Measurements from ENCODE around the gene KIF4A.
"Not testable (repeated sequence)": the region's sequence is repeated elsewhere in the genome, so short reads cannot be mapped to it uniquely, and the experiment has no call there.

KIF4A gene

DNA sequence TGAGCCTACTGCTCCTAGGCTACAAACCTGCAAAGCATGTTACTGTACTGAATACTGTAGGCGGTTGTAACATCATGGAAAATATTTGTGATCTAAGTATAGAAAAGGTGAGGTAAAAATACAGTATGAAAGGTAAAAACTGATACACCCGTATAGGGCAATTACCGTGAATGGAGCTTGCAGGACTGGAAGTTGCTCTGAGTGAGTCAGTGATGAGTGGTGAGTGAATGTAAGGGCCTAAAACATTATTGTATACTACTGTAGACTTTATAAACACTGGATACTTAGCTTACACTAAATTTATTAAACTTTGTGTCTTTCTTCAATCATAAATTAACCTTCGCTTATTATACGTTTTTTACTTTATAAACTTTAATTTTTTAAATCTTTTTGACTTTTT, 3.7 kb downstream of the KIF4A start:
- no peak for DNase-seq

DNA sequence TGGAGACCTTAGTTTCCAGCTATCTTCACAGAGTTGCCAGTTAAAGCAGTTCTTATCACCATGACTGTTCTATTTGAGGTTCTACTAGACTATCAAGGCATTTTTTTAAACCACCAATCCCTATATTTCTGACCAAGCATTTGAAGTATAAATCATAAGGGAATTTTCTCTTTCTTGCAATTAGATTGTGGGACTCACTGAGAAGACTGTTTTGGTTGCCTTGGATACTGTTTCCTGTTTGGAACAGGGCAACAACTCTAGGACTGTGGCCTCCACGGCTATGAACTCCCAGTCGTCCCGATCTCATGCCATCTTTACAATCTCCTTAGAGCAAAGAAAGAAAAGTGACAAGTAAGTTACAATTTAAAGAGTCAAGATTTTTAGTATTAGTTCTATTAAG, 11.8 kb downstream of the KIF4A start:
- DNase-seq, result no peak

DNA sequence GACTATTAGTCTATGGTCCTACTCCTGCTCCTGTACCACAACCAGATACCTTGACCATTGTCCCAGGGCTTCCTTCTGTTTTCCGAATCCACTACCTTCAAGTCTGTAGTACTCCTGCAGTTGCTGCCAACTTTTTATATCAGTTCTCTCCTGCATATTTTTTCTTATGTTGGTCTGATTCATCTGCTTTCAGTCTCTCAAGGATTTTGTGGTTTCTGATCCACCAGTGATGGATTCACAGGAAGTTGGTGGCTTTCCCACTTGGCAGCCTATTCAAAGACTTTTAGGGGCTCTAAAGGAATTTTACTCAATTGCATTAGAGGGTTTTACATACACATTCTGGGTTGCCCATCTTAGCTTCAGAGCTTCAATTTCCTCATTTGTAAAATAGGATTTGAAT, 23.6 kb downstream of the KIF4A start:
- no peak for DNase-seq

DNA sequence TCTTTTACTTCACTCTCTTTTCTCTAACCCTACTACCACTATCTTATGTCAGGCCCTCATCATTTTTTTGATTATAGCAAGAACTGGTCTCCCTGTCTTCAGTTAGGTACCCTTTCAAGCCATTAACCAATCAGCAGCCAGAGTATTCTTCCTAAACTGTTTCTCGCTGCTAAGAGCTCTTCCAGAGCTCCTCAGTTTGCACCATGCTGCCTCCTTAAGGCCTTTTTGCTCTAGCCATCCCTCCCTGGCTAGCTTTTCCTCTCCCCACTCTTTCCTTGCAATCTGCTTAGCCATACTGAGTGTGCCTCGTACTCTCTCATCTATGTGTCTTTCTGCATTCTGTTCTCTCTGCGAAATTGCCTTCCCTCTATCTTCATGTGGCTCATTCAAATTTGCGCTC, 32.9 kb downstream of the KIF4A start:
- DNase-seq, result no peak

DNA sequence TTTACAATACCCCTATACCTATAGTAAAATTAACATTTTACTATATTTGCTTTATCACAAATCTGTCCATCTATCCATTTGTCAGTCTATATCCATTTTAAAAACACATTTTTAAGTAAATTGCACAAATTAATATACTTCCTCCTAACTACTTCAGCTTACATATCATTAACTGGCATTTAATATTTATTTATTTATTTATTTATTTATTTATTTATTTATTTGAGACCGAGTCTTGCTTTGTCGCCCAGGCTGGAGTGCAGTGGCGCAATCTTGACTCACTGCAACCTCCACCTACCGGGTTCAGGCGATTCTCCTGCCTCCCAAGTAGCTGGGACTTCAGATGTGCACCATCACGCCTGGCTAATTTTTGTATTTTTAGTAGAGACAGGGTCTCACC, 33.7 kb downstream of the KIF4A start:
- not testable (repeated sequence) for DNase-seq

DNA sequence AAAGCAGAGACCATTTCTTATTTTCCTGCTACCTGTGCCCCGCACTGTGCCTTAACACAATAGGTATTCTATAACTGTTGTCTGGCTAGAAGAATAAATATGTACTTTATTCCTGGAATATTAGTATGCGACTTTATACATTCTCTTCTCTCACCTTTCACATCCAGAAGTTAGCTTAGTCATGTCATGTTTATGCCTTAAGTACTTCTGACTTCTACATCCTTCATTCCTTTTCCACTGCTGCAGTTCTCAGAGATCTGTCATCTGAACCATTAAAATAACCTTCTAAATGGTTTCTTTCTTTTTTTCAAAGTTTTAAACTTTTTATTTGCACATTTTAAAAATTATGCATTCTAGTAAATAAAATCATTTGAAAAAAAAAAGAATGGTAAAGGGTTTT, 34.4 kb downstream of the KIF4A start:
- DNase-seq, result no peak

DNA sequence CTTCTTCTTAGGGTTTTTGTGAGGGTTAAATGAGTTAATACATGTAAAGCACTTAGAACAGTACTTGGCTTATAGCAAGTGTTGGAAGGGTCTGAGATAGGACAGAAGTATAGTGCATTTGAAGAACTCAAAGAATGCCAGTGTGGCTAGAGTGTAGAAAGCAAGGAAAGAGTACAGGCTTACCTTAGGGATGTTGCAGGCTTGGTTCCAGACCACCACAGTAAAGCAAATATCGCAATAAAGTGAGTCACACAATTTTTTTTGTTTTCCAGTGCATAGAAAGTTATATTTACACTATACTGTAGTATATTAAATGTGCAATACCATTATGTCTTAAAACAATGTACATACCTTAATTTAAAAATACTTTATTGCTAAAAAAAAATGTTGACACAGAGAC, 41.3 kb downstream of the KIF4A start:
- no peak for DNase-seq

DNA sequence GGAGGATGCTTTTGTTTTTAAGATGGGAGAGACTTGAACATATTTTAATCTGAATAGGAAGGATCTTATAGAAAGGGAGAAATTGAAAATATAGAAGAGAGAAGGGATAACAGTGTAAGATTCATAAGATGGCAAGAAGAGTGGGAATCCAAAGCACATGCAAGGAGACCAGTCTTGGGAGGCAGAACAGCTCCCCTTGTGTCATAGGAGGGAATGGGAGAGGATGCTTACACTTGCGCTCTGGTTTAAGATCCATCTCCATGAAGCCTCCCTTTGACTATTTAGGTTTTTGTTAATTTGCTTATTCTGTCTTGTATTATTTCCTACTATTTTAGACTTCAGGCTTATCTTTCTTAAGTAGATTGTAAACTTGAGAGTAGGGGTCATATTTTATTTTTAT, 42.7 kb downstream of the KIF4A start:
- DNase-seq, result no peak

DNA sequence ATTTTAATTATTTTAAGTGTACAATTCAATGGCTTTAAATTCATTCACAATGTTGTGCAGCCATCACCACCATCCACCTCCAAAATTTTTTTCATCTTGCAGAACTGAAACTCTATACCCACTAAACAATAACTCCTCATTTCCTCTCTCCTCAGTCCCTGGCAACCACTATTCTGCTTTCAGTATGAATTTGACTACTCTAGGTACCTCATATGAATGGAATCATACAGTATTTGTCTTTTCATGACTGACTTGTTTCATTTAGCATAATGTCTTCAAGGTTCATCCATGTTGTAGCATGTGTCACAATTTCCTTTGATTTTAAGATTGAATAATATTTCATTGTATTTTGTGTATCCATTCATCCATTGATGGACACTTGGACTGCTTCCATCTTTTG, 46.9 kb downstream of the KIF4A start:
- no peak for DNase-seq

DNA sequence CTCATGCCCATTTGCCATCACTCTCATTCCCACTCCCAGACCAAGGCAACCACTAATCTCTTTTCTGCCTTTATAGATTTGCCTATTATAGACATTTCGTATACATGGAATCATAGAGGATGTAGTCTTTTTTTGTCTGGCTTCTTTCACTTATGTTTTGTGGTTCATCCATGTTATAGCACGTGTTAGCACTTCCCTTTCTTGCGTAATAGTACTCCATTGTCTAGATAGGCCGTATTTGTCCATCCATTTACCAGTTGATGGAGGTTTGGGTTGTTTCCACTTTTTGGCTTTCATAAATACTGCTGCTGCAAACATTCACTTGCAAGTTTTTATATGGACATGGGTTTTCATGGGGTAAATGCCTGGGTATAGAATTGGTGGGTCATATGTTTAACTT, 48.4 kb downstream of the KIF4A start:
- no peak for DNase-seq

DNA sequence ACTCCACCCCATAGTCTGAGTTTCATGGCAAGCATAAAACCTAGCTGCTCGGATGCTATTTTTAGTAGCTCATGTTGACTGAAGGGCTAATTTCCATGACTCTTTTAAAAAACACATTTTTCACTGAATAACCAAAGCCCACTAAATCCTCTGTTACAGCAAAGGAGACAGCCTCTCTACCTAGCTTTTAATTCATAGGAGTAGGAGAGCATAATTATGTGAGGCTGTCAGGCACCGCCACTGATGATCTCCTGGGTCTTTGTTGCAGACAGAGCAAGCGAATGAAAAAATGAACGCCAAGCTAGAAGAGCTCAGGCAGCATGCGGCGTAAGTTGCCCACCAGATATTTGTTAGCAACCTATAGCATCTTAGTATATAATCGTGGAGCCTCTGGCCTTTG, 53.5 kb downstream of the KIF4A start:
- DNase-seq, result no peak

DNA sequence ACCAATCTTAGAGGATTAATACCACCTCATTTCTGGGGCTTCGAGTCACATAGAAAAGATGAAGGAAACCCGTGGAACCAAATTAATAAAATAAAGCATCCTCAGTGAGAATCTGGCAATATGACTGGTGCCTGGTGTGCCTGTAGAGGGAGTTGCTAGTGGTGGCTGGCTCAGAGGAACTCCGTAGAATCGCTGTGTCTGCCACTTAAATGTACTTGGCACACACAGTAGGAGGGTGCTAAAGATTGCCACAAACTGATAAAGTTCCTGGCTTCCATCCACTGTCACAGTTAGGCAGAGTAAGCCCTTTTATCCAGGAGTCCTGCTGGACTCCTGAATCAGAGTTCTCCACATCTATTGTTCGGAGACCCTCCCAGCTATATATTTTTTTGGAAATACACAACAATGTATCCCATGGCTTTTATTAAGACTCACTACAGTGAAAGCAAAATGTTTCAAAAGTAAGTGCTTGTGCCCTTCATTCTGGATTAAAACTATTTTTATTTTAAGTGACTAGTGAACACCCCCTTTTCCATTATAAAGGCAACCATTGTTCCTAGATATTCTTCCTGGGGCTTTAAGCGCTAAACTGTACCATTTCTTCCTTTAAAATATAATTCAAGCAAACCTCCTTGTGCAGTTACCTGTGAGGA, 56.6 kb downstream of the KIF4A start:
- no peak for DNase-seq

DNA sequence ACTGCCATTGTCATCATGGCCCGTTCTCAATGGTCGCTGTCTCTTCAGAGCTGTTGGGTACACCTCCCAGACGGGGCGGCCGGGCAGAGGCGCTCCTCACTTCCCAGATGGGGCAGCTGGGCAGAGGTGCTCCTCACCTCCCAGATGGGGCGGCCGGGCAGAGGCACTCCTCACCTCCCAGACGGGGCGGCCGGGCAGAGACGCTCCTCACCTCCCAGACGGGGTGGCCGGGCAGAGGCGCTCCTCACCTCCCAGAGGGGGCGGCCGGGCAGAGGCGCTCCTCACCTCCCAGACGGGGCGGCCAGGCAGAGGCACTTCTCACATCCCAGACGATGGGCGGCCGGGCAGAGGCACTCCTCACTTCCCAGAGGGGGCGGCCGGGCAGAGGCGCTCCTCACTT, 58.9 kb downstream of the KIF4A start:
- not testable (repeated sequence) for DNase-seq

DNA sequence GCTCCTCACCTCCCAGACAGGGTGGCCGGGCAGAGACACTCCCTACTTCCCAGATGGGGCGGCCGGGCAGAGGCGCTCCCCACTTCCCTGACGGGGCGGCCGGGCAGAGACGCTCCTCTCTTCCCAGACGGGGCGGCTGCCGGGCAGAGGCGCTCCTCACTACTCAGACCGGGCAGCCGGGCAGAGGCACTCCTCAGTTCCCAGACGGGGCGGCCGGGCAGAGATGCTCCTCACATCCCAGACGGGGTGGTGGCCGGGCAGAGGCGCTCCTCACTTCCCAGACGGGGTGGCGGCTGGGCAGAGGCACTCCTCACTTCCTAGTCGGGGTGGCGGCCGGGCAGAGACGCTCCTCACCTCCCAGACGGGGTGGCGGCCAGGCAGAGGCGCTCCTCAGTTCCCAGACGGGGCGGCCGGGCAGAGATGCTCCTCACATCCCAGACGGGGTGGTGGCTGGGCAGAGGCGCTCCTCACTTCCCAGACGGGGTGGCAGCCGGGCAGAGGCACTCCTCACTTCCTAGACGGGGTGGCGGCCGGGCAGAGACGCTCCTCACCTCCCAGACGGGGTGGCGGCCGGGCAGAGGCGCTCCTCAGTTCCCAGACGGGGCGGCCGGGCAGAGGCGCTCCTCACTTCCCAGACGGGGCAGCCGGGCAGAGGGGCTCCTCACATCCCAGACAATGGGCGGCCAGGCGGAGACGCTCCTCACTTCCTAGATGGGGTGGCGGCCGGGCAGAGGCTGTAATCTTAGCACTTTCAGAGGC, 59.6 kb downstream of the KIF4A start:
- DNase-seq, result not testable (repeated sequence)

DNA sequence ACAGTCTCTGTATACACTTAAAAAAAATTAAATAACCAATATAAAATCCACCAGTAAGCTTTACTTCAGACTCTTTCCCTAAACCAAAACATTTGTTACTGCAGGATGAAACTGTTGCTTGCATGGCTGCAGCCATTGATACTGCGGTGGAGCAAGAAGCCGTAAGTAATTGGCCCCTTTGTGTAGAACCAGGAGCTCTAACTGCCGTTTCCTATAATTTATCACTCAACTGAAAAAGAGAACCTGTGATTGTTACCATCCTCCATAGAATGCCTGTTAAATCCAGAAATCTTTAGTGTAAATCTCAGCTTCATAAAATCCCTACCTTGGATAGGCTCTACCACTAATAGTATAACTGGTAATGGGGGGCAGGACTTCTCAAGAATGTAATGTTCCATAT, 62.6 kb downstream of the KIF4A start:
- DNase-seq, result no peak

DNA sequence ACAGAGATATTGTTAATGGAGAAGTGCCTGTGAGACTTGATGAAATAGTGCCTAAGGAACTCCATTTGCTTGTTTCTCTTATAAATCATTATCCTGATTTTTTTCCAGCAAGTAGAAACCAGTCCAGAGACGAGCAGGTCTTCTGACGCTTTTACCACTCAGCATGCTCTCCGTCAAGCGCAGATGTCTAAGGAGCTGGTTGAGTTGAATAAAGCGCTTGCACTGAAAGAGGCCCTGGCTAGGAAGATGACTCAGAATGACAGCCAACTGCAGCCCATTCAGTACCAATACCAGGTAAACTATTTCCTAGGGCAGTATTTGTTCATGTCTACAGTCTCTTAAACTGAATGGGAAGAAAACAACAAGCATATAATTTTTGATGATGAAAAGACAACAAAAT, 63.6 kb downstream of the KIF4A start:
- DNase-seq, result no peak

DNA sequence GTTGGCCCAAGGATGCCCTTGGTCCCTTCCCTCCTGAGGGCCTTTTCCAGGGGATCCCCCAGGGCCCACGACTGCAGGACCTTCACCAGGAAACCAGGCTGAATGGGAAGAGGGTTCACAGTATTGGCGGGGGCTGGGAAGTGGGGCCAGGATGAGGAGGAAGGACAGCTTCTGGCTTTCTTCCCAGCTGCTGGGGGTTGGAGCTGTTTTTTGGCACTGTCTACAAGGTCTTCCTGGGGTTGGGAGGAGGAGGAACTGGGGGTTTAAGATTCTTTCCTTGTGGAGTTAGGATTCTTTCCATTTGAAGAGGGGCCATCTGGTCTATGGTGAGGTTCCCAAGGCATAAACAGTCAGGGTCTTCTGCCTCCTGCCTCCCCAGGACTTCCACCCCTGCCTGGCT, 64.8 kb downstream of the KIF4A start:
- no peak for DNase-seq

DNA sequence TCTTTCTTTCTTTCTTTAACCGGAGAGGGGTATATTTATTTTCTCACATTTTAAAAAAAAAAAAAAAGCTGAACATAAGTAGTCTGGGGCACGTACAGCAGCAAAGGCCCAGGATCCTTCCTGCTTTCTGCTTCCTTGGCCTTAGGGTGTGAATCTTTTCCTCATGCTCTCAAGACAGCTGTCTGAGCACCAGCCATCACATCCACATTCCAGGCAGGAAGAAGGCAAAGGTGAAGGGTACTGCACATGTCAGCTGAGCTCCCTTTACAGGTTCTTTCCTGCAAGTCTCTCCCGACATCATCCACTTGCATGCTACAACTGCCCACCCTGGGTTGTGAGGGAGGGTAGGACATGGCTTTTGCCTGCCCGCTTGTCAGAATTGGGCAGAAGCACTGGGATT, 69.6 kb downstream of the KIF4A start:
- DNase-seq, result no peak

DNA sequence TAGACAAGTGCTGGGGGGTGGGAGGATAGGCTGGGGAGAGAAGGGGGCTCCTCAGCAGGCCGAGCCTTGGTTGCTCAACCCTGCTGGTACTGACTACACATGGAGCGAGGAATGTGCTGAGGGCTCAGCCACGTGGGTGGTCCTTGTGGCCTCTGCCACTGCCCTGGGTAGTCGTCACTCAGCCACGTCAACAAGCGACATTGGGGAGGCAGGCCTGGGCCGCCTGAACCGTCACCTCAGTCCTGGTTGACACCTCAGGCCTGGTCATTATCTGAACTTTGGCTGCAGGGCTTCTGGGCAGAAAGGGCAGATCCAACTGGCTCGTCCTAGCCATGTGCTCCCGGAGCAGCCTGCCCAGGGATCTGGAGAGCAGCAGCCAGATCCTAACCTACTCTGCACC, 70.5 kb downstream of the KIF4A start:
- no peak for DNase-seq

DNA sequence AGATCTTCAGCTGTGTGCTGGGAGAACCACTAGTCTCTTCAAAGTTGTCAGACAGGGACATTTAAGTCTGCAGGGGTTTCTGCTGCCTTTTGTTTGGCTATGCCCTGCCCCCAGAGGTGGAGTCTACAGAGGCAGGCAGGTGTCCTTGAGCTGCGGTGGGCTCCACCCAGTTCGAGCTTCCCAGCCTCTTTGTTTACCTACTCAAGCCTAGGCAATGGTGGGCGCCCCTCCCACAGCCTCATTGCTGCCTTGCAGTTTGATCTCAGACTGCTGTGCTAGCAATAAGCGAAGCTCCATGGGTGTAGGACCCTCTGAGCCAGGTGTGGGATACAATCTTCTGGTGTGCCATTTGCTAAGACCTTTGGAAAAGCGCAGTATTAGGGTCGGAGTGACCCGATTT, 78.8 kb downstream of the KIF4A start:
- DNase-seq, result not testable (repeated sequence)

DNA sequence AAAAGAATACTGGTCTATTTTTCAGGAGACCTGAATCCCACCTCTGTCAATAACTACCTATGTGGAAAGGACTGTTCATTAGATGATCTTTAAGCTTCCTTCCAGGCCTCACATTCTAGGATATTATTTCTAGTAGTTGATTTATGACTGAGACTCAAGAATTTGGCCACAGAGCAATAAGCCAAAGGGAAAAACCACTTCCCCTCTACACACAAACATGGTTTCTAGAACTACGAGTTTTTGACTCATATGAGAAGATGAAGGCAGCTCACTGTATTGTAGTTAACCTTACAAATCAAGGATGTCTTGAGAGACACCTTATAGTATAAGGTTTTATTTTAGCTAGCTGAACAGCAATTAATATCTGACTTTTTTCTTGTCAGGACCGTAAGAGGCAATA, 96.3 kb downstream of the KIF4A start:
- DNase-seq, result no peak

DNA sequence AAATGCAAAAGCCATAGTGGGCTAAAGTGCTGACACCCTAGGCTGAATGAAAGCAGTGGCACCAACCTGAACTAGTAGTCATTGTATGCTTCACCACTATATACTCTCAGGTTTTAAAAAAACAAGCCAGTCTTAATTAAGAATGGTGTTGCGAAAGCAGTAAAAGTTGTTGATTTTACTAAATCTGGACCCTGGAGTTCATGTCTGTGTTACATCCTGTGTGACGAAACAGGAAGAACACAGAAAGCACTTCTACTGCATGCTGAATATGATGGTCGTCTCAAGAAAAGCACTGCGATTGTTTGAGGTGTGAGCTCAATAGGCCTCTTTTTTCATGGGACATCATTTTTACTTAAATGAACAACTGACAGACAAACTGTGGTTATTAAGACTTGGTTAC, 109.0 kb downstream of the KIF4A start:
- DNase-seq, result no peak

DNA sequence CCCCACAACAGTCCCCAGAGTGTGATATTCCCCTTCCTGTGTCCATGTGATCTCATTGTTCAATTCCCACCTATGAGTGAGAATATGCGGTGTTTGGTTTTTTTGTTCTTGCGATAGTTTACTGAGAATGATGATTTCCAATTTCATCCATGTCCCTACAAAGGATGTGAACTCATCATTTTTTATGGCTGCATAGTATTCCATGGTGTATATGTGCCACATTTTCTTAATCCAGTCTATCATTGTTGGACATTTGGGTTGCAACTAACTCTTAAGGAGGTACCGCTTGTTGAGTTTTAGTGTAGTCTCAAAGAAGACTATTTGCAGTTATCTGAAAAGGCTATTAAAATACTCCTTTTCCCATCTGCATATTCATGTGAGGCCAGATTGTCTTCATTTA, 110.3 kb downstream of the KIF4A start:
- DNase-seq, result not testable (repeated sequence)

DNA sequence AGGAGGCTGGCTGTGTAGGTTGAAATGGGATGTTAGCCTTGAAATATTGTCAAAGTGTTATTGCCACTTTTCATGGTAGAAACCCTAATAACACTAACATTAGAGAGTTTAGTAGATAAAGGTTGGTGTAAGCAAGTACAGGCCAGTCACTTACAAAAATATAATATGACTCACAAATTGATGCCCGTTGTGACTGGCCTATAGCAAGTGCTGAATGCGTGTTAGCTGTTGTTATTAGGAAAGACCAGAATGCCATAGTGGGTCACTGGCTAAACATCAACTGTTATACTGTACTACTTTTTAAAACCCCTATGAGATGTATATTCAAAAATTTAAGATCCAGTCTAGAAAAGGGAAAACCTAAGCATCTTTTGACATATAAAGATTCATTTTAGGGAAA, 112.8 kb downstream of the KIF4A start:
- DNase-seq, result no peak

DNA sequence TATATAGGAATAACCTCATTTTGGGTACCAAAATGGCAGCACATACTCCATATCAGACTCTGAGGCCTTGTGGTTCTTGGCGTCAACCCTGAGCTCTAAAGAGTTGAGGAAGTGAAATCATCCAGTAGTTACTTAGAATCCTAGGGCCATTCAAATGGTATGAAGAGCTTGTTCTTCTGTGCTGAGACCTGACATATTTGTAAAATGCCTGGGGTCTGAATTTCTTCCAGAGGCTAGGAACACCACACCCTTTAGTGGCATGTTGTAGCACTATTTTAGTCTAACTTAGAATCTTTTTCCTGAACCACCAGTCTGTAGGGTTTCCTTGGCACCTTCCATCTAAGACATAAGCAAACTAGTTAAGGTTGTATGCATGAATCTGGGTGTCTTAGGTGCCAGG, 115.1 kb downstream of the KIF4A start:
- DNase-seq, result no peak

All from hematopoietic multipotent progenitor cell treated with erythropoietin and hydrocortisone succinate and interleukin-3 and kit ligand, for 8 days (in vitro differentiated cells).